ENCODE results near the gene GLO1. TPM values are rescaled to one million over a fixed set of nuclear protein-coding genes. Genes with fewer than 3 reads are reported as not detected.
A peak's percentile ranks its signal among the peaks of the same experiment; 100 is the strongest.

Gene GLO1
- total and polyA plus RNA-seq, 9 of the 15 experiments (the other 6 are each of a cell fraction or from before 2014, with no cell fraction given), result 155 to 331 (median 203) TPM

GRCh38 chr6:38722727-38723334 is 19.9 kb upstream of the GLO1 start (continued):
- TF ChIP-seq CHD7 (IDR thresholded peaks at IDR 0.05; ENCODE audit: low read depth, low read length) (no peak), ZNF695 (CRISPR knock-in tag; IDR thresholded peaks at IDR 0.05) (no peak), SMARCB1 (IDR thresholded peaks at IDR 0.05; ENCODE audit: insufficient read length, low read depth) (no peak), ETV6 (IDR thresholded peaks at IDR 0.05; ENCODE audit: borderline replicate concordance in 1 of 2, low read depth in 2 of 2, low read length in 1 of 2) (no peak; a peak in 1 of 4 replicates), ETV6 (CRISPR knock-in tag; IDR thresholded peaks at IDR 0.05; ENCODE audit: borderline replicate concordance) (no peak), POLR2B (IDR thresholded peaks at IDR 0.05; ENCODE audit: low read depth, partially characterized antibody) (peak; percentile 87), RCOR1 (IDR thresholded peaks at IDR 0.05; ENCODE audit: borderline replicate concordance in 1 of 2, low read depth in 2 of 2, low read length in 2 of 2) (peak in 1 of 2 experiments; percentile 81; a peak in 2 of 4 replicates), MYC (IDR thresholded peaks at IDR 0.05; ENCODE audit: low read depth, low read length) (no peak), MYC (CRISPR knock-in tag; IDR thresholded peaks at IDR 0.05; ENCODE audit: borderline replicate concordance, low read depth) (no peak), FOXK2 (conservative IDR thresholded peaks at IDR 0.05 in 1 of 2, IDR thresholded peaks at IDR 0.05 in 1 of 2; ENCODE audit: low read depth in 2 of 2) (no peak), ZNF263 (CRISPR knock-in tag; IDR thresholded peaks at IDR 0.05; ENCODE audit: borderline replicate concordance) (peak; percentile 81), ZNF274 (IDR thresholded peaks at IDR 0.05; ENCODE audit: borderline replicate concordance, low read depth, low read length) (no peak), ARID1B (IDR thresholded peaks at IDR 0.05) (no peak)
